GM12875 (cell line): Measurements from ENCODE around the gene MBP.

ENCODE experiments used
- H3K4me3 ChIP-seq: one replicate; pipeline ENCODE4 v1.5.1; 2011; ENCODE audit warnings: low read depth, low read length, control low read depth
- TF ChIP-seq, protein P1 (sequence below): IDR thresholded peaks from 2 replicates; pipeline ENCODE4 v1.5.1; 2011; ENCODE audit warnings: low read depth, mild to moderate bottlenecking, control low read depth, inconsistent platforms, low read length, moderate library complexity, borderline replicate concordance; ENCODE audit not compliant: insufficient read depth

MBP gene

DNA sequence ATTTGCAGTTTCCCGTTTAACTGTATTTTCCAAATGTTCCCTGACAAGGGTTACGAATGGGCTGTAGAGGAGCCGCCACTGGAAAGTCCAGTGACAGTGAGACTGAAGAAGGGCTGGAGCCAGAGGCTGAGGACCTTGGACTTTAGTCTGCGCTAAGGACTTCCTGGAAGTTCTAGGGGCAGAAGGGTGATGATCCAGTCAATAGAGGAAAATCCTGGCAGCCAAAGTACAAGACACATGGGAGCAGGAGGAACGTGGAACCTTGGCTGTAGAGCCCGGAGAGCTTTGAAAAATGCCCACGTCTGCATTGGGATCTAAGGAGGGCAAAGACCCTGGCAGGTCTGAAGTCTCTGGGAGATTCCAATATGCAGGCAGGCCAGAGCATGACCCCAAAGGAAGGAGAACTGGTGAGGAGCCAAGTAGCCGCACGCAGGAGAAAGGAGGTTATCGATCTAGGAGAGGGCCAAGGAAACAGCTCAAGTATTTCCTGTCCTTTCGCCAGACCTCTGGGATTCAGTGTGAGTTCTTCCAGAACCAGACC, 28.5 kb downstream of the MBP start:
- no peak overlapping the region for H3K4me3 ChIP-seq
- TF ChIP-seq, protein P1, sequence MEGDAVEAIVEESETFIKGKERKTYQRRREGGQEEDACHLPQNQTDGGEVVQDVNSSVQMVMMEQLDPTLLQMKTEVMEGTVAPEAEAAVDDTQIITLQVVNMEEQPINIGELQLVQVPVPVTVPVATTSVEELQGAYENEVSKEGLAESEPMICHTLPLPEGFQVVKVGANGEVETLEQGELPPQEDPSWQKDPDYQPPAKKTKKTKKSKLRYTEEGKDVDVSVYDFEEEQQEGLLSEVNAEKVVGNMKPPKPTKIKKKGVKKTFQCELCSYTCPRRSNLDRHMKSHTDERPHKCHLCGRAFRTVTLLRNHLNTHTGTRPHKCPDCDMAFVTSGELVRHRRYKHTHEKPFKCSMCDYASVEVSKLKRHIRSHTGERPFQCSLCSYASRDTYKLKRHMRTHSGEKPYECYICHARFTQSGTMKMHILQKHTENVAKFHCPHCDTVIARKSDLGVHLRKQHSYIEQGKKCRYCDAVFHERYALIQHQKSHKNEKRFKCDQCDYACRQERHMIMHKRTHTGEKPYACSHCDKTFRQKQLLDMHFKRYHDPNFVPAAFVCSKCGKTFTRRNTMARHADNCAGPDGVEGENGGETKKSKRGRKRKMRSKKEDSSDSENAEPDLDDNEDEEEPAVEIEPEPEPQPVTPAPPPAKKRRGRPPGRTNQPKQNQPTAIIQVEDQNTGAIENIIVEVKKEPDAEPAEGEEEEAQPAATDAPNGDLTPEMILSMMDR = no peak

DNA sequence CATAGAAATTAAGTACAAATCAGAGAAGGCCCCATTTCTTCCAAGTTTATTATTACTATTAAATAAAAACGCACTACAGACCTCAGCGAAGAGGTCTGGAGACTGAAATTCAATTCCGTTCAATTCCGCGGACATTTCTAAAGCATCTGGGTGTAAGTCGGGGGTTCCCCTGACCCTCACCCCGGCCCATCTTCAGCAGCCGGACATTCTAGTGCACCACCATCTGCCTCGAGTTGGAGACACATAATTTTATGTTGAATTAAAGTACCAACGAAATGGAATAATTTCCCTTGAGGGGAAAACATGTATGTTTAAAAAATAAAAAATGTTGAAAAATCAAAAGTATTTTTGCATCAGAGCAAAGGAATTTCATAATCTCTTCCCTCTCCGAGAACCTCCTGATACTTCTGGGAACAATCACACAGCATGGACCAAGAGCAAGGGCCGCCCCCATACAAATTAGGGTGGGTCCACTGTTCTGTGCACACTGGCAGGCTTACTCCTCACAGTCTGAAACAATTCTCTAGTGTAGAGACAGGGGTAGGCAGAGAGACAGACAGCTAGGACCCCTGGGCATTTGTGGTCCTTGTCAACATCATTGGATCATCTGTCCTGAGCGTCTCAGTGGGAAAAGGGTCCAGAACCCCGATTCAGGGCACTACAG, 29.3 kb downstream of the MBP start:
- TF ChIP-seq, protein P1 = no peak
- no peak overlapping the region for H3K4me3 ChIP-seq

DNA sequence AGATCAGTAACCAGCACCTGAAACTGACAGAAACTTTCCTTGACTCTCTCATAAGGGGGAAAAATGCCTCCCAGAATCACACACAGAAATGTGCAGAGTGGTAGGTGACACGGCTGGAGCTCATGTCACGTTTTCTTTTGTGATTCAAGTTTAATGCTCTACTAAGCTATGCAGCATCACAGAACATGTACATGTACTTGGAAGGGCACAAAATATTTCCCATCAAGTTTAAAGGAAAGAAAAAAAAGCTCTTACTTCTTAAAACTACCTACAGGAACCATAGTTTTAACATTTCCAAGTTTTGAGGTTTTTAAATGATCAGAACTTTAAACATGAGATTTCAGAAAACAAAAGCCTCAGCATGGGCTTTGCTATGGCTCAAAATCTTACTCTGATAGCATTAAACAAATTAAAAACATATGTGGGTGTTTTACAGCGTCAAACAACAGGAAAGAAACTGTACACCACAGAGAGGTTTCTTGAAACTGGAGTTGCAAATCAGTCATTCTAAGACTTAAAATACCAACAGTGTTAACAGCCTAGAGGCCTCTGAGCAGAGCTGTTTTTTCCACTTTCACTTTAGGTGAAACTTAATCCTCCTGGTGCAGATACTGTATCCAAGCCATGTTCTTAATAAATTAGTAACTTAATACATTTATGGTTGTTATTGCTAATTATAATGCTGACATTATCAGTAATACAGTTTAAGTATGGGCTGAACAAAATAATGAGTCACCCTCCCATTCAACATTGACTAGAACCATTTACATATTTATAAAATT, 30.1 kb downstream of the MBP start:
- no peak overlapping the region for H3K4me3 ChIP-seq

DNA sequence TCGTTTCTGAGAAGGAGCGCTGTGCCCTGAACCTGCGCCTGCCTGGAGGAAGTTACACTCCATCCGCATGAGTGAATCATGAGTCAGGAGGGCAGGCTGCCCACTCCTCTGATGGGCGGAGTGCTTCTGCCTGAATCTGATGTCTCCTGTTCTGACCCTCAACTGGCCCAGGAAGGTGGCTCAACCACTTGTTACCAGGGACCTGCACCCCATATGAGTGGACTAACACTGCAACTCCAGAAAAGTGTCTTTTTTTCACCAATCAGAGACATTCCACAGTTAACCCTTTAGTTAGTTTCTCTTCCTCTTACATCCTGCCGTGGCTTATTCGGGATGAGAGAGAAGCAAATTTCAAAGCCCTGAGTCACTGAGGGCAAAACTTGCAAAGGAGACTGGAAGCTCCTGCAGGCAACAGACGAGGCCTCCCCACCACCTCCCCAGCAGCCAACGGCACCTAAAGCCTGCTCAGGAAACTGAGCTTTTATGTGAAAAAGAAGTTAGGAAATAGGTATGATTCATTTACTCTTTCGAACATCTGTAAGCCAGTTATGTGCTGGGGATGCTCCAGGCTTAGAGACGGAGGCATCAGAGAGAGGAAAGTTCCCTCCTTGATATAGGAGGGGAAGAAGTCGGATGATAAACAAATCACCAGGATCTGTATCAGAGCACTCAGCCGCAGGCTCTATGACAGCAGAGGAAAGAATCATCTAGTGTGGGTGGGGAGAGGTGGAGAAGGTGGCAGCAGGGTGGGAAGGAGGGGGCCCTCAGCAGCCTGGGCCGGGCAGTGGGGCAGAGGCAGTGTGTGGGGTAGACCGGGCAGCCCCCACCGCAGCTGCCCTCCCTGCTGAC, 30.9 kb downstream of the MBP start:
- TF ChIP-seq, protein P1 = no peak
- no peak overlapping the region for H3K4me3 ChIP-seq

More for the DNA sequence above, 30.1 kb downstream of the MBP start:
- TF ChIP-seq, protein P1 = no peak

DNA sequence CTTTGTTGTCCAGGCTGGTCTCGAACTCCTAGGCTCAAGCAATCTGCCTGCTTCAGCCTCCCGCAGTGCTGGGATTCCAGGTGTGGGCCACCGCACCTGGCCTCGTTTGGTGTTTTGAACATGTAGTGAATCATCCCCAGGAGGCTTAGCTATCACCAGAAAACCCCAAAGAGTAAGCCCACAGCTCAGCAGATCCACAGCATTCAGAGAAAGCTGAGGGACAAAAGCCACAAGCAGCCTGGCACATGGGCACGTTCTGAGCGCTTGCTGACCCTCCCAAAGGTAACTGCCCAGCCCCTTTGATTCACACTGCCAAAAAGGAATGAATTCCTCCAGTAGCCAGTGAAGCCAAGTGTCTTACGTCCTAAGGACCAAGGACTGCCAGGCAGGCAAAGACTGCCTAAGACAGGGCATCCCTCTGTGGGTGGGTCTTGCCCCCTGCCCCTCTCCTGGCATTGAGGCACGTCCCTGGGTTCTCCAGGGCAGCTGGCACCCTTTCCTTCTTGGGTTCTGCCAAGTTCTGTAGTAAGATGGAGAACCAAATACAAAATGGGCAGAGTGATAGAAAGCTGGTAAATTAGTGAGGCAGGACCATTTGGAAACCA, 31.7 kb downstream of the MBP start:
- H3K4me3 ChIP-seq = no peak overlapping the region
- TF ChIP-seq, protein P1 = no peak

DNA sequence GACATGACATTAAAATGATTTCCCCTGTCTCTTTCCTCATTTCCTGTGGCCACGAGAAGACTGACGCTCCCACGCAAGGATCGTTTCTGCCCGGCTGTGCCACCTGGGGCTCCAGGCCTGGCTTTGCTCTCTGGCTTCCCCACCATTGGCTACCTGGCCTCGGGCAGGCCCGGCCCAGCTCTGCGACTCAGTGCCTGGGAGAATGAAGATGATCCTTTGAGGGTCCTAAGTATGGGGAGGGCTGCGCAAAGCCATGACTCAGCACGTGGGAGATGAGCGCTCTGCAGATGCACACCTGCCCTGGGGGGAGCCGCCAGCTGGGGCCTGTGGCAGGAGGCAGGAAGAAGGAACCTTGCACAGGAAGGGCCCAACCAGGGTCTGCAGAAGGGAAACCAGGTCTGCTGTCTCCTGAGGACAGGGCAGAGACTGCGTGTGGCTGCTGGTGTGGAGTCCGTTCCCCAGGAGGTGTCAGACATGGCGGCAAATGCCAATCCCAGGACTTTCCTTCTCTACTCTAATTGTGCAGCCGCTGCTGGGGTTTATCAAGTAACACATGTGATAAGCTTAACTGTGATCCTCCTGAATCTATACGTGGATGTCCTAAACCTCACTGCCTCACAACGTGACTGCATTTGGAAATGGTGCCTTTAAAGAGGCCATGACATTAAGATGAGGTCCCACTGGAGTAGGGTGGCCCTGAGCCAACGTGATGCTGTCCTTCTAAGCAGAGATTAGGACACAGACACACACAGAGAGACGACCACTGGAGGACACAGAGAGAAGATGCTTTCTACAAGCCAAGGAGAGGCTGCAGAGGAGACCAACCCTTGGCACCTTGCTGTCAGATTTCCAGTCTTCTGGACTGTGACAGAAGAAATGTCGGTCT, 32.9 kb downstream of the MBP start:
- no peak overlapping the region for H3K4me3 ChIP-seq
- TF ChIP-seq, protein P1 = no peak
